Measurements from ENCODE around the gene ZNF385A. TPM values are rescaled to one million over a fixed set of nuclear protein-coding genes. Genes with fewer than 3 reads are reported as not detected.

The ZNF385A gene
- total and polyA plus RNA-seq, 9 of the 15 experiments (the other 6 are each of a cell fraction or from before 2014, with no cell fraction given) = 1.0 to 111 (median 7.7) TPM

DNA sequence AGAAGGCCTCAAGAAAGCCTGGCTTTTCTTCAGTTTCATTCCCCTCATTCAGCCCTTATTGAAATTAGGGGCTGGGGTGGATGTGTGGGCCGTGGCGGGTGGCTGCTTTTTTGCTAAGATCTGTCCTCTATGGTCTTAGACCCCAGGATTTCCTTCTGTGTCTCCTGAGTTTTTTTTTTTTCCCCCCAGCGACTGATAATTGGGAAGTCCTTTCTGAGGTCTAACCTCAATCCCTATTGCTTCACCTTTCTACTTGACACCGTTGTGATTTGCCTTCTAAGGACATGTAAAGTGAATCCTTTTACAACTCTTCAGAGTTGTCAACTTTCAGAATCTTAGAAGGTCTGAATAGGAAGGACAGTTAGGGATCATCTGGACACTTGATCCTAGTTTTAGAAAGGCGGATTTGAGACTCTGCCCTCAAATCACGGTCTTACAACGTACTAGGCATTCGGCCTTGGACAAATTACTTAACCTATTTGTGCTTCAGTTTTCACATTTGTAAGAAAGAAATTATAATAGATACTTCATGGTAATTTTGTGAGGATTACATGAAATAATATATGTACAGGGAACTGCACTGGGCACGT is 24.7 kb downstream of the ZNF385A start (continued):
- TF ChIP-seq MTF1 (CRISPR knock-in tag; IDR thresholded peaks at IDR 0.05; ENCODE audit: borderline replicate concordance) (0 out of 2 replicates have a peak, but pooled peaks have one; percentile 21), NR3C1 (CRISPR knock-in tag; IDR thresholded peaks at IDR 0.05) (no peak), SMAD2 (IDR thresholded peaks at IDR 0.05; ENCODE audit: low read depth, low read length) (no peak), SOX6 (IDR thresholded peaks at IDR 0.05) (0 out of 2 replicates have a peak, but pooled peaks have one; percentile 1), U2AF2 (optimal IDR thresholded peaks at IDR 0.05; ENCODE audit: low read depth, low read length) (no peak), ZNF699 (CRISPR knock-in tag; IDR thresholded peaks at IDR 0.05; ENCODE audit: insufficient replicate concordance) (no peak), ZBTB8A (IDR thresholded peaks at IDR 0.05; ENCODE audit: partially characterized antibody) (no peak), PRMT5 (CRISPR knock-in tag; IDR thresholded peaks at IDR 0.05) (no peak), ZSCAN32 (CRISPR knock-in tag; IDR thresholded peaks at IDR 0.05) (no peak), HDAC2 (IDR thresholded peaks at IDR 0.05) (peak; percentile 99), RCOR1 (IDR thresholded peaks at IDR 0.05; ENCODE audit: borderline replicate concordance in 1 of 2, low read depth in 2 of 2, low read length in 2 of 2) (peak in 1 of 2 experiments; percentile 88; a peak in 2 of 4 replicates), CREB1 (IDR thresholded peaks at IDR 0.05) (no peak), CREB1 (CRISPR knock-in tag; IDR thresholded peaks at IDR 0.05) (no peak), ZNF384 (IDR thresholded peaks at IDR 0.05; ENCODE audit: low read depth, low read length) (no peak), CEBPB (tag; IDR thresholded peaks at IDR 0.05) (no peak; the same call in 1 of the 2 replicates), ASH1L (IDR thresholded peaks at IDR 0.05; ENCODE audit: borderline replicate concordance, low read depth, partially characterized antibody) (no peak), NFIC (IDR thresholded peaks at IDR 0.05) (no peak), TCF7 (IDR thresholded peaks at IDR 0.05; ENCODE audit: borderline replicate concordance) (no peak), JUND (IDR thresholded peaks at IDR 0.05; ENCODE audit: borderline replicate concordance, low read depth, low read length) (no peak), JUND (tag; IDR thresholded peaks at IDR 0.05; ENCODE audit: borderline replicate concordance, low read depth, low read length) (no peak; the same call in 2 of the 3 replicates), RNF2 (IDR thresholded peaks at IDR 0.05) (no peak), ATF7 (IDR thresholded peaks at IDR 0.05) (no peak; the same call in 1 of the 2 replicates), ZKSCAN8 (CRISPR knock-in tag; IDR thresholded peaks at IDR 0.05) (no peak), CAMTA2 (CRISPR knock-in tag; conservative IDR thresholded peaks at IDR 0.05) (no peak), TAF15 (IDR thresholded peaks at IDR 0.05; ENCODE audit: low read depth, low read length) (no peak), THAP7 (CRISPR knock-in tag; IDR thresholded peaks at IDR 0.05) (no peak), ZNF253 (CRISPR knock-in tag; conservative IDR thresholded peaks at IDR 0.05) (no peak), PML (IDR thresholded peaks at IDR 0.05; ENCODE audit: low read length) (no peak), MCM5 (IDR thresholded peaks at IDR 0.05; ENCODE audit: low read depth) (no peak)
- TF ChIP-seq, protein P1, sequence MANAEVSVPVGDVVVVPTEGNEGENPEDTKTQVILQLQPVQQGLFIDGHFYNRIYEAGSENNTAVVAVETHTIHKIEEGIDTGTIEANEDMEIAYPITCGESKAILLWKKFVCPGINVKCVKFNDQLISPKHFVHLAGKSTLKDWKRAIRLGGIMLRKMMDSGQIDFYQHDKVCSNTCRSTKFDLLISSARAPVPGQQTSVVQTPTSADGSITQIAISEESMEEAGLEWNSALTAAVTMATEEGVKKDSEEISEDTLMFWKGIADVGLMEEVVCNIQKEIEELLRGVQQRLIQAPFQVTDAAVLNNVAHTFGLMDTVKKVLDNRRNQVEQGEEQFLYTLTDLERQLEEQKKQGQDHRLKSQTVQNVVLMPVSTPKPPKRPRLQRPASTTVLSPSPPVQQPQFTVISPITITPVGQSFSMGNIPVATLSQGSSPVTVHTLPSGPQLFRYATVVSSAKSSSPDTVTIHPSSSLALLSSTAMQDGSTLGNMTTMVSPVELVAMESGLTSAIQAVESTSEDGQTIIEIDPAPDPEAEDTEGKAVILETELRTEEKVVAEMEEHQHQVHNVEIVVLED (CRISPR knock-in tag; IDR thresholded peaks at IDR 0.05) = no peak
